PC-9 (cell line): Measurements from ENCODE around the gene SH3BGR.

Experiments
- CTCF ChIP-seq: fragments of 200-600 bp; sonication (generic); conservative IDR thresholded peaks from 2 replicates; pipeline ENCODE4 v1.6.1; 2017; ENCODE audit warnings: mixed run types, antibody characterized with exemption, mild to moderate bottlenecking, moderate library complexity
- EZH2 ChIP-seq: fragments of 200-600 bp; sonication (generic); IDR thresholded peaks from 2 replicates; pipeline ENCODE4 v1.8.0; 2017; ENCODE audit warnings: antibody characterized with exemption, low read depth

- no peak for TF ChIP-seq CTCF
- TF ChIP-seq EZH2 = no peak
These were observed 12.5 kb upstream of the SH3BGR start for GRCh38 chr21:39439232-39439631.
